Measurements from ENCODE around the gene HECTD1.
"Not testable (repeated sequence)": the region's sequence is repeated elsewhere in the genome, so short reads cannot be mapped to it uniquely, and the experiment has no call there.

Gene HECTD1

GRCh38 chr14:31057701-31058364 is 149.8 kb downstream of the HECTD1 start:
- no peak for TF ChIP-seq FOXP2 (optimal IDR thresholded peaks at IDR 0.05; ENCODE audit: control extremely low read depth, extremely low read length, insufficient read depth)
- TF ChIP-seq EZH2 (IDR thresholded peaks at IDR 0.05), result no peak
- no peak for TF ChIP-seq POLR2AphosphoS5 (IDR thresholded peaks at IDR 0.05; ENCODE audit: borderline replicate concordance, low read depth, low read length)
- no peak overlapping the region for H3K27ac ChIP-seq
- no peaks in the 10 kb centered on the region for H3K36me3 ChIP-seq (ENCODE audit: insufficient read depth, low read length)
- H3K9ac ChIP-seq (ENCODE audit: insufficient read length), result no peak overlapping the region
- H3K9me3 ChIP-seq (ENCODE audit: low read depth, low read length), result no peaks in the 10 kb centered on the region
- no peak overlapping the region for H3K4me3 ChIP-seq
- DNase-seq (ENCODE audit: low read depth, low spot score), result no peak

- no peak overlapping the region for H3K9ac ChIP-seq (ENCODE audit: insufficient read length)
- H3K9me3 ChIP-seq (ENCODE audit: low read depth, low read length), result no peaks in the 10 kb centered on the region
- no peak overlapping the region for H3K4me3 ChIP-seq
- H3K27ac ChIP-seq, result no peak overlapping the region
- DNase-seq (ENCODE audit: low read depth, low spot score), result no peak
- no peaks in the 10 kb centered on the region for H3K36me3 ChIP-seq (ENCODE audit: insufficient read depth, low read length)
- TF ChIP-seq EZH2 (IDR thresholded peaks at IDR 0.05) (no peak), POLR2AphosphoS5 (IDR thresholded peaks at IDR 0.05; ENCODE audit: borderline replicate concordance, low read depth, low read length) (no peak), FOXP2 (optimal IDR thresholded peaks at IDR 0.05; ENCODE audit: control extremely low read depth, extremely low read length, insufficient read depth) (no peak)
These were observed 150.6 kb downstream of the HECTD1 start for GRCh38 chr14:31057035-31057434.

GRCh38 chr14:31052905-31053586 is 154.5 kb downstream of the HECTD1 start:
- not testable (repeated sequence) for H3K27ac ChIP-seq; H3K9me3 ChIP-seq (ENCODE audit: low read depth, low read length); H3K9ac ChIP-seq (ENCODE audit: insufficient read length); H3K4me3 ChIP-seq; DNase-seq (ENCODE audit: low read depth, low spot score); H3K36me3 ChIP-seq (ENCODE audit: insufficient read depth, low read length)

GRCh38 chr14:31051511-31051910 is 156.1 kb downstream of the HECTD1 start:
- Histone ChIP-seq H3K27ac (no peak overlapping the region), H3K9ac (ENCODE audit: insufficient read length) (no peak overlapping the region), H3K9me3 (ENCODE audit: low read depth, low read length) (no peaks in the 10 kb centered on the region), H3K4me3 (no peak overlapping the region), H3K36me3 (ENCODE audit: insufficient read depth, low read length) (no peaks in the 10 kb centered on the region)
- no peak for DNase-seq (ENCODE audit: low read depth, low spot score)
- TF ChIP-seq EZH2 (IDR thresholded peaks at IDR 0.05) (no peak), POLR2AphosphoS5 (IDR thresholded peaks at IDR 0.05; ENCODE audit: borderline replicate concordance, low read depth, low read length) (no peak), FOXP2 (optimal IDR thresholded peaks at IDR 0.05; ENCODE audit: control extremely low read depth, extremely low read length, insufficient read depth) (no peak)

- TF ChIP-seq FOXP2 (optimal IDR thresholded peaks at IDR 0.05; ENCODE audit: control extremely low read depth, extremely low read length, insufficient read depth), result no peak
- TF ChIP-seq EZH2 (IDR thresholded peaks at IDR 0.05), result no peak
- TF ChIP-seq POLR2AphosphoS5 (IDR thresholded peaks at IDR 0.05; ENCODE audit: borderline replicate concordance, low read depth, low read length), result no peak
These were observed 156.6 kb downstream of the HECTD1 start for GRCh38 chr14:31051023-31051422.

More at GRCh38 chr14:31051023-31051422, 156.6 kb downstream of the HECTD1 start:
- no peaks in the 10 kb centered on the region for H3K9me3 ChIP-seq (ENCODE audit: low read depth, low read length)
- no peaks in the 10 kb centered on the region for H3K36me3 ChIP-seq (ENCODE audit: insufficient read depth, low read length)
- no peak overlapping the region for H3K4me3 ChIP-seq
- DNase-seq (ENCODE audit: low read depth, low spot score), result no peak
- H3K9ac ChIP-seq (ENCODE audit: insufficient read length), result no peak overlapping the region
- no peak overlapping the region for H3K27ac ChIP-seq

Data from SK-N-MC (cell line).